Trophoblast cell (in vitro differentiated cells and primary cell): ENCODE data around the gene AGBL4.

Experiments used
- DNase-seq, 2 donors: peaks; one replicate each; pipeline ENCODE4 v3.0.0-alpha.2; 2016
- H2AFZ ChIP-seq: 2 replicates; pipeline ENCODE4 v1.6.1; 2013; ENCODE audit warnings: low read length, moderate library complexity, mild to moderate bottlenecking; ENCODE audit not compliant: insufficient read depth, poor library complexity
- H2AK5ac ChIP-seq: 2 replicates; pipeline ENCODE4 v1.6.1; 2013; ENCODE audit warnings: mild to moderate bottlenecking, low read length
- H2BK120ac ChIP-seq: 2 replicates; pipeline ENCODE4 v1.6.1; 2013; ENCODE audit warnings: low read length, mild to moderate bottlenecking, moderate library complexity; ENCODE audit not compliant: insufficient read depth, poor library complexity
- H2BK12ac ChIP-seq: 2 replicates; pipeline ENCODE4 v1.6.1; 2013; ENCODE audit warnings: mild to moderate bottlenecking, low read length, moderate library complexity
- H2BK5ac ChIP-seq: 2 replicates; pipeline ENCODE4 v1.6.1; 2013; ENCODE audit warnings: low read length, low read depth, moderate library complexity, mild to moderate bottlenecking; ENCODE audit not compliant: poor library complexity
- H3K14ac ChIP-seq: 2 replicates; pipeline ENCODE4 v1.6.1; 2013; ENCODE audit warnings: mild to moderate bottlenecking, low read length
- H3K18ac ChIP-seq: 2 replicates; pipeline ENCODE4 v1.6.1; 2013; ENCODE audit warnings: mild to moderate bottlenecking, low read length
- H3K23ac ChIP-seq: 2 replicates; pipeline ENCODE4 v1.6.1; 2013; ENCODE audit warnings: low read length
- H3K27ac ChIP-seq: 2 replicates; pipeline ENCODE4 v1.5.1; 2013; ENCODE audit warnings: low read depth, mild to moderate bottlenecking, inconsistent platforms, low read length, moderate library complexity
- H3K27me3 ChIP-seq: 2 replicates; pipeline ENCODE4 v1.6.1; 2013; ENCODE audit warnings: inconsistent platforms, mild to moderate bottlenecking, low read length, moderate library complexity; ENCODE audit not compliant: insufficient read depth
- H3K36me3 ChIP-seq, 2 experiments: 1 replicate in 1 of 2; 2 replicates in 1 of 2; pipeline ENCODE4 v1.6.1; 2013; ENCODE audit warnings: low read length in 2 of 2, mild to moderate bottlenecking in 2 of 2, moderate library complexity in 1 of 2; ENCODE audit not compliant: insufficient read depth in 2 of 2, control insufficient read depth in 1 of 2
- H3K4ac ChIP-seq: 2 replicates; pipeline ENCODE4 v1.6.1; 2013; ENCODE audit warnings: low read depth, mild to moderate bottlenecking, low read length, moderate library complexity
- H3K4me1 ChIP-seq, 2 experiments: 1 replicate in 1 of 2; 2 replicates in 1 of 2; pipeline ENCODE4 v1.6.1; 2013; ENCODE audit warnings: low read length in 2 of 2, mild to moderate bottlenecking in 2 of 2, moderate library complexity in 1 of 2; ENCODE audit not compliant: insufficient read depth in 2 of 2, control insufficient read depth in 1 of 2
- H3K4me2 ChIP-seq: 2 replicates; pipeline ENCODE4 v1.6.1; 2013; ENCODE audit warnings: inconsistent platforms, mild to moderate bottlenecking, low read length, moderate library complexity
- H3K4me3 ChIP-seq: 2 replicates; pipeline ENCODE4 v1.5.1; 2013; ENCODE audit warnings: mild to moderate bottlenecking, low read depth, low read length, inconsistent platforms
- H3K79me1 ChIP-seq: one replicate; pipeline ENCODE4 v1.6.1; 2013; ENCODE audit warnings: low read length
- H3K79me2 ChIP-seq: 2 replicates; pipeline ENCODE4 v1.6.1; 2013; ENCODE audit warnings: low read length, mild to moderate bottlenecking; ENCODE audit not compliant: control insufficient read depth, insufficient read depth, poor library complexity
- H3K9ac ChIP-seq: 2 replicates; pipeline ENCODE4 v1.6.1; 2013; ENCODE audit warnings: mild to moderate bottlenecking, low read length
- H3K9me3 ChIP-seq: 2 replicates; pipeline ENCODE4 v1.6.1; 2013; ENCODE audit warnings: low read depth, mild to moderate bottlenecking, control low read depth, inconsistent platforms, low read length; ENCODE audit not compliant: insufficient read depth
- H4K12ac ChIP-seq: 2 replicates; pipeline ENCODE4 v1.6.1; 2013; ENCODE audit warnings: low read depth, mild to moderate bottlenecking, low read length, moderate library complexity
- H4K8ac ChIP-seq: 2 replicates; pipeline ENCODE4 v1.6.1; 2013; ENCODE audit warnings: low read depth, mild to moderate bottlenecking, low read length, moderate library complexity
- H4K91ac ChIP-seq: one replicate; pipeline ENCODE4 v1.6.1; 2013; ENCODE audit warnings: low read depth, mild to moderate bottlenecking, low read length, moderate library complexity
- WGBS: extraction: QIAGEN DNeasy Blood & Tissue Kit; methylation state at CpG from one replicate; pipeline ENCODE4 v1.1.7; 2013; ENCODE audit warnings: missing lambda C conversion rate; ENCODE audit not compliant: insufficient read length, insufficient coverage; ENCODE audit errors: extremely low coverage; 5-methylcytosine and 5-hydroxymethylcytosine counted together

The AGBL4 gene

DNA sequence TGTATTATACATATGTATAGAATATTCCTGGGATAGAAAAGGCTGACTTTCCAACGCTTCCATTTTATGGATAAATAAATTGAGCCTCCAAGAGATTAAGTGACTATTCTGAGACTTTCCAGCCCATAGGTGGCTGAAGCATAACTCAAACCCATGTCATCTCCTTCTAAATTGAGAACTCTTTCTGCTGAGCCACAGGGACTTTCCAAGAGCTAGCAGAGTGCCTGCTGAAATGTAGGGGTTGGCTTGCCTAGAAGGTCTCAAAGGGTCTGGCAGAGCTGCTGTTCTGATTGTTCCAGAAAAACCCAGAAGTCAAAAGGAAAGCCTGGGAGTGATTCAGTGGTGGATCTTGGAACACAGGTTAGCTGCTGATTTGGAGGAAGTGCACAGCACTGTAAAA lies 1100.6 kb downstream of the AGBL4 start:
- no peaks in the 10 kb centered on the region for H3K27me3 ChIP-seq
- no peak overlapping the region for H3K27ac ChIP-seq
- H3K4ac ChIP-seq = no peak overlapping the region
- no peak overlapping the region for H2AFZ ChIP-seq
- no peaks in the 10 kb centered on the region for H3K9me3 ChIP-seq
- H3K79me2 ChIP-seq = no peaks in the 10 kb centered on the region
- no peaks in the 10 kb centered on the region for H3K36me3 ChIP-seq
- H3K4me2 ChIP-seq = no peak overlapping the region
- no peak overlapping the region for H4K91ac ChIP-seq
- no peak overlapping the region for H3K23ac ChIP-seq
- H3K4me3 ChIP-seq = no peak overlapping the region
- no peak overlapping the region for H4K8ac ChIP-seq
- no peak overlapping the region for H2AK5ac ChIP-seq
- no peak overlapping the region for H3K14ac ChIP-seq
- WGBS = no CpG with 5 or more reads among the region's 1 CpG
- no peak overlapping the region for H2BK5ac ChIP-seq
- DNase-seq = no peak
- H3K9ac ChIP-seq = no peak overlapping the region
- no peak overlapping the region for H2BK120ac ChIP-seq
- no peak overlapping the region for H3K18ac ChIP-seq
- H2BK12ac ChIP-seq = no peak overlapping the region
- H3K79me1 ChIP-seq = no peaks in the 10 kb centered on the region
- no peaks in the 10 kb centered on the region for H3K4me1 ChIP-seq
- H4K12ac ChIP-seq = no peak overlapping the region

- H4K91ac ChIP-seq = no peak overlapping the region
- H3K18ac ChIP-seq = no peak overlapping the region
- H2AK5ac ChIP-seq = no peak overlapping the region
- no peak overlapping the region for H3K27ac ChIP-seq
- no peaks in the 10 kb centered on the region for H3K27me3 ChIP-seq
- H3K23ac ChIP-seq = no peak overlapping the region
- H4K12ac ChIP-seq = no peak overlapping the region
- no peak overlapping the region for H3K4ac ChIP-seq
- H3K36me3 ChIP-seq = no peaks in the 10 kb centered on the region
- H3K4me2 ChIP-seq = no peak overlapping the region
- H2BK120ac ChIP-seq = no peak overlapping the region
- H3K14ac ChIP-seq = no peak overlapping the region
- H2AFZ ChIP-seq = no peak overlapping the region
- no peaks in the 10 kb centered on the region for H3K79me1 ChIP-seq
- no peak overlapping the region for H2BK12ac ChIP-seq
- no CpG with 5 or more reads among the region's 3 CpGs for WGBS
- no peaks in the 10 kb centered on the region for H3K4me1 ChIP-seq
- no peaks in the 10 kb centered on the region for H3K9me3 ChIP-seq
- H2BK5ac ChIP-seq = no peak overlapping the region
- H3K9ac ChIP-seq = no peak overlapping the region
- no peak for DNase-seq
- no peak overlapping the region for H3K4me3 ChIP-seq
- H3K79me2 ChIP-seq = no peaks in the 10 kb centered on the region
- H4K8ac ChIP-seq = no peak overlapping the region
Measured at GRCh38 chr1:48920851-48921250, 1102.9 kb downstream of the AGBL4 start.

- H3K4ac ChIP-seq = no peak overlapping the region
- no peak overlapping the region for H3K14ac ChIP-seq
- H3K4me3 ChIP-seq = no peak overlapping the region
- WGBS = no CpG with 5 or more reads among the region's 8 CpGs
- DNase-seq = no peak
- no peak overlapping the region for H2BK120ac ChIP-seq
- no peak overlapping the region for H2BK5ac ChIP-seq
- H3K79me1 ChIP-seq = no peaks in the 10 kb centered on the region
- H3K18ac ChIP-seq = no peak overlapping the region
- no peaks in the 10 kb centered on the region for H3K36me3 ChIP-seq
- peak overlapping the region; percentile 33 for H3K9ac ChIP-seq
- H3K4me2 ChIP-seq = no peak overlapping the region
- H3K79me2 ChIP-seq = no peaks in the 10 kb centered on the region
- H3K4me1 ChIP-seq = no peaks in the 10 kb centered on the region
- no peak overlapping the region for H4K91ac ChIP-seq
- no peak overlapping the region for H2AK5ac ChIP-seq
- no peak overlapping the region for H3K23ac ChIP-seq
- H3K27ac ChIP-seq = no peak overlapping the region
- no peaks in the 10 kb centered on the region for H3K27me3 ChIP-seq
- no peak overlapping the region for H2AFZ ChIP-seq
- no peak overlapping the region for H4K8ac ChIP-seq
- no peaks in the 10 kb centered on the region for H3K9me3 ChIP-seq
- no peak overlapping the region for H4K12ac ChIP-seq
- H2BK12ac ChIP-seq = no peak overlapping the region
Measured at GRCh38 chr1:48917901-48918603, 1105.7 kb downstream of the AGBL4 start.

DNA sequence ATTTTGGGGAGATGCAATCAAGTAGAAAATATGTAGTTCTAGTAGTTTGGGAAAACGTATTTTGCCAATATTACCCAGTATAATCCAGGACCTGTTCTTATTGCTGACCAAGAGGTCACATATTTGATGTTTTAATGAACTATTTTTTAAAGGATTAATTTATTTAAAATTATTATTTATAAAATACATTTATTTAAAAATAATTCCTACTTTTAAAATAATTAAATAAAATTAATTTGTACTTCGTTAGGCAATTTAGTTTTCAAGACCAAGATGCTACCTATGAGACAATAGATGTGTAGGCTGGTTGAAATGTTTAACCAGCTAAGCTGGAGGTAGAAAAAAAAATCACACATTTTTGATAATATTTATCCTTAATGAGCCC lies 1106.7 kb downstream of the AGBL4 start:
- Histone ChIP-seq H3K23ac (no peak overlapping the region), H3K4me2 (no peak overlapping the region), H3K4ac (no peak overlapping the region), H3K14ac (no peak overlapping the region), H2BK120ac (no peak overlapping the region), H4K91ac (no peak overlapping the region), H2AFZ (no peak overlapping the region), H3K36me3 (no peaks in the 10 kb centered on the region), H3K79me1 (no peaks in the 10 kb centered on the region), H4K8ac (no peak overlapping the region), H3K9me3 (no peaks in the 10 kb centered on the region), H4K12ac (no peak overlapping the region), H3K4me1 (no peaks in the 10 kb centered on the region), H3K27ac (no peak overlapping the region), H2AK5ac (no peak overlapping the region), H3K4me3 (no peak overlapping the region), H3K79me2 (no peaks in the 10 kb centered on the region), H2BK12ac (no peak overlapping the region), H3K27me3 (no peaks in the 10 kb centered on the region), H2BK5ac (no peak overlapping the region), H3K18ac (no peak overlapping the region), H3K9ac (no peak overlapping the region)
- WGBS = no CpG with 5 or more reads among the region's 2 CpGs
- DNase-seq = no peak
